Measurements from ENCODE around the gene ITPR1.

GRCh38 chr3:4711680-4711992 is 218.5 kb downstream of the ITPR1 start:
- no peak for TF ChIP-seq BHLHE40 (IDR thresholded peaks at IDR 0.05; ENCODE audit: borderline replicate concordance)
- no peak for TF ChIP-seq FOXM1 (IDR thresholded peaks at IDR 0.05; ENCODE audit: borderline replicate concordance)
- no peak for TF ChIP-seq CTBP1 (IDR thresholded peaks at IDR 0.05; ENCODE audit: borderline replicate concordance)
- TF ChIP-seq FOXA1 (IDR thresholded peaks at IDR 0.05) = no peak
- TF ChIP-seq L3MBTL2 (conservative IDR thresholded peaks at IDR 0.05) = no peak
- no peak for TF ChIP-seq ARNT (IDR thresholded peaks at IDR 0.05)
- TF ChIP-seq, protein P1, sequence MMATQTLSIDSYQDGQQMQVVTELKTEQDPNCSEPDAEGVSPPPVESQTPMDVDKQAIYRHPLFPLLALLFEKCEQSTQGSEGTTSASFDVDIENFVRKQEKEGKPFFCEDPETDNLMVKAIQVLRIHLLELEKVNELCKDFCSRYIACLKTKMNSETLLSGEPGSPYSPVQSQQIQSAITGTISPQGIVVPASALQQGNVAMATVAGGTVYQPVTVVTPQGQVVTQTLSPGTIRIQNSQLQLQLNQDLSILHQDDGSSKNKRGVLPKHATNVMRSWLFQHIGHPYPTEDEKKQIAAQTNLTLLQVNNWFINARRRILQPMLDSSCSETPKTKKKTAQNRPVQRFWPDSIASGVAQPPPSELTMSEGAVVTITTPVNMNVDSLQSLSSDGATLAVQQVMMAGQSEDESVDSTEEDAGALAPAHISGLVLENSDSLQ (IDR thresholded peaks at IDR 0.05) = no peak
- TF ChIP-seq SP1 (IDR thresholded peaks at IDR 0.05) = no peak
- TF ChIP-seq TARDBP (IDR thresholded peaks at IDR 0.05) = no peak
- TF ChIP-seq HDGF (IDR thresholded peaks at IDR 0.05; ENCODE audit: borderline replicate concordance) = no peak
- no peak for TF ChIP-seq NFRKB (IDR thresholded peaks at IDR 0.05)
- TF ChIP-seq SUZ12 (IDR thresholded peaks at IDR 0.05) = no peak
- TF ChIP-seq ELF4 (IDR thresholded peaks at IDR 0.05) = no peak

Measured in HEK293T (cell line).